Measurements from ENCODE around the gene METTL25.

The METTL25 gene

DNA sequence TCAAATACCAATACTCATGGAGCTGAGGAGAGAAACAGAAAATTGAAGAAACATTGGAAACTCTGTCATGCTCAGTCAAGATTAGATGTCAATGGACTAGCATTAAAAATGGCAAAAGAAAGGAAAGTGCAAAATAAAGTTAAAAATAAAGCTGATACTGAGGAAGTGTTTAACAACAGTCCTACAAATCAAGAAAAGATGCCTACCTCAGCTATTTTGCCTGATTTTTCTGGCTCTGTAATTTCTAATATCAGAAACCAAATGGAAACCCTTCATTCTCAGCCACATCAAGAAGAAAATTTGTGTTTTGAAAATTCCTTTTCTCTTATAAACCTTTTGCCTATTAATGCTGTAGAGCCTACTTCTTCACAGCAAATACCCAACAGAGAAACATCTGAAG is 40.5 kb downstream of the METTL25 start:
- Histone ChIP-seq H3K4me3 (no peak overlapping the region), H3K27ac (no peak overlapping the region)

DNA sequence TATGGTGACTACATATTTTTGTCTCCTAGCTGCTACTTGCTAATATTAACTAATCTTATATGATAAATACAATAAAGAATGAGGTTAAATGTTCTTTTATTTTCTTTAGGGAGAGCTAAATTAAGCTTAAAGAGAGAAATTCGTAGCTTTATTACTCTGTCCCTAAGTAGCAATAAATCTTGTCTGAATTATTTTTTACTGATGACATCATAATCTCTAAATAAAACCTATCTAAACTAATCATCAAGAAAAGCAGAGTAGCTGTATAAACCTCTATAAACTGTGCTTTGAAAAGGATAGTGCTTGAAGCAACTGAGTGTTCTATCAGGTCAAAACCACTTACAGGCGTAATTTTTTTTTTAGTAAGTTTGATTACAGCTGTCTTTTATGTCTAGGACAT is 42.5 kb downstream of the METTL25 start:
- H3K27ac ChIP-seq, result no peak overlapping the region
- H3K4me3 ChIP-seq, result no peak overlapping the region

DNA sequence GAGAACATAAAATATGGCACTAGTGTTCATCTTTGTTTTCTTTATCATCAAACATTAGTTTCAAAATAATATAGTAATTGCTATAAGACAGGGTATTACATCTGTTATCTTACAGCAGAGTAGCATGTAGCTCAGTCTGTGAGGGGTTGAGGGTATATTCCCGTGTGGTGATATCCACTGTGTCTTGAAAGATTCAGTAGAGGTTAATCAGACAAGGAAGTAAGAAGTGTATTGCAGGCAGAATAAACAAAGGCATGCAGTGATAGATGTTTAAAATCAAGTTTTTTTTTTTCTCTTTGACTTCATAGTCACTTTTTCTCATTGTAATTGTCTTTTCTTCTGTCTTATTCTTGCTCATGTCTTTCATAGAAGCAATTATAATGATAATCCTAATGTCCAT is 48.3 kb downstream of the METTL25 start:
- Histone ChIP-seq H3K4me3 (no peak overlapping the region), H3K27ac (no peak overlapping the region)

DNA sequence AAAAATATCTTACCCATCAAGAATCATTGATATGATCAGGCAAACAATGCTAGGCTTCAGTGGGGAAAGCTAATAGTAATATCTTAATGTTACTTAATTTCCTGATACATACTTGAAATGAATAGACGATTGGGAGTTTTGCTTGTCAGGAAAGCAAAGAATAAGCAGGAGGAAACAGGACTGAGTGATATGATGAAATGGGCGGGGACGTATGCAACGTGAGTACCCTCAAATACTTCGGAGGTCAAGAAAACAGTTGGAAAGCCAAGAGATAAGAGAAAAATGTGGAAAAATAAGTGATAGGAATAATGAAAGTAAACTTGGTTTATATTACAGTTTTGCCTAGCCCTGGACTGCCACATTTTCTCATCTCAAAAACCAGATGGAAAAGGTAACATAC is 49.2 kb downstream of the METTL25 start:
- no peak overlapping the region for H3K27ac ChIP-seq

DNA sequence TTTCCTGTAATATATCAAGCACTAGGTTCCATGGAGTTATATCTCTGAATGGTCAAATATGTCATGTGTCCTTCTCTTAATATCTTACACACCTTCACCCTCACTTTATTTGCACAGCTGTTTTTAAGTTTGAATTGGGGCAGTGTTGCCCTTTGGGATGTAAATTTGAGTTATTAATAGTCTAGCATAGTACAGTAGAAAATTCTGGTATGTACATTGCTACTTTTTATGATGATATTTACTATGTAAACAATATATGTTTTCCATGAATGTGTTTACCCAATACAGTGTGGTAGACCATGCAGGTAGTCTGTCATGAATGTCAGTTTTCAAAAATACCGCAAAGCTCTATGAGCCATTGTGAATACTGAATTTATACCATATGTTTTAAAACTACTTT is 50.5 kb downstream of the METTL25 start:
- Histone ChIP-seq H3K4me3 (no peak overlapping the region), H3K27ac (no peak overlapping the region)

More for the DNA sequence above, 49.2 kb downstream of the METTL25 start:
- H3K4me3 ChIP-seq, result no peak overlapping the region

DNA sequence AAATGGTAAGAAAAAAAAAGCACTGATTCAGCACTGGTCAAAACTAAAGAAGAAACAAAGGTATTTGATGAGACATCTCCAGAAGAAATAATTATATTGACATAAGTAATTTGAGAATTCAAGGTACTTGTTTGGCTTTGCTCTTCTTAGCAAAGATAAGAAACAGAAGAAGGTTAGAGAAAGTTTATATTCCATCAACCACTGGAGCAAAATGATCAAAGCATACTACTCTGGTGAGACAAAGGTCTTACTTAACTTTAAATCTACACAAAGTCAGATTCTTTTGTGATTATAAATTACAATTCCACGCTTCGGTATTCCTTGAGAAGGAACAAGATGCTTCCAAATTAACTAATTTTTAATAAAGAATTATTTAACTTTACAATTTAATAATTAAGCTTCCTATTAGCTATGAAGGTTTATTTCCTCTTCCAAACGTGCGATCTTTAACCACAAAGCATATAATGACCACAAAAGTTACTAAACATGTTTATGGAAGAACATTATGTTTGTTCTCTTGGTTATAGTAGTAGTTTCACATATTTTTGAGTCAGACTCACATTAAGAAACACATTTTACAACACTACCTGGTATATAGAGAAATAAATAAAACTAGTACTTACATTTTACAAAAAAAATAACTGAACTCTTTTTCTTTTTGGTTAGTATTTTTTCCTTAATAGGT is 53.4 kb downstream of the METTL25 start:
- no peak overlapping the region for H3K27ac ChIP-seq
- H3K4me3 ChIP-seq, result no peak overlapping the region

DNA sequence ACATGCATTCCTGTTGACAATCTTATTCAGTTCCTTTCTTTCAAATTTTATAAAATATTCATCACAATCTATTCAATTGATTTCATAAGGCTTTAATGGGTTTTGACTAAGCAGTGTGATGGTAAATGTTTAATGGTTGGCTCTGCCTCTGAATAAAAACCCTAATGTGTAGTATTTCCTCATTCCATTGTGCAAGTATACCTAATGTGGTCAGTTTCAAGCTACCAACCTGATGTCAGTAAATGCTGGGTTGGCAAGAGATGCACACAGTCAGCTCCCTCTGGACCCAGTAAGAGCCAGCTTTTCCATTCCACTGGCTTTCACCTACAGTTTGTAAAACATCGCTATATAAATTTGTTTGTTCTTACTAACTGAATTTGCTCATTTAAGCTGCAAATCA is 53.9 kb downstream of the METTL25 start:
- no peak overlapping the region for H3K27ac ChIP-seq
- H3K4me3 ChIP-seq, result no peak overlapping the region

DNA sequence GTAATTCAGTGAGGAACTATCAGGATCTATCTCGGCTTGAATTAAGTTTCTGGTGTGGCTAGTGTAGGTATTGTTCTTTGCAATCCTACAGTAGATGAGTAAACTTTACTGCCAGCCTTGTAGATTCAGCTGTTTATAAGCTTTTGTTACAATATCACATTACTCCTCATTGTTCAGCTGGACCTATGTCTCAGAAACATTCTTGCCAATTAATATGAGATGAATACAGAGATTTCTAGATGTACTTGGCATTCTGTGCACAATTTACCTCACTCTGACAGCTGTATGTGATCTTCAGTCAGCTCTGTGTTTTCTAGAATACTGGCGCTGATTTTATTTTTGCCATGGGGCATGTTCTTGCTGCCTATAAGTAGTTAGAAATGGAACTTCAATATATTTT is 55.7 kb downstream of the METTL25 start:
- Histone ChIP-seq H3K4me3 (no peak overlapping the region), H3K27ac (no peak overlapping the region)

DNA sequence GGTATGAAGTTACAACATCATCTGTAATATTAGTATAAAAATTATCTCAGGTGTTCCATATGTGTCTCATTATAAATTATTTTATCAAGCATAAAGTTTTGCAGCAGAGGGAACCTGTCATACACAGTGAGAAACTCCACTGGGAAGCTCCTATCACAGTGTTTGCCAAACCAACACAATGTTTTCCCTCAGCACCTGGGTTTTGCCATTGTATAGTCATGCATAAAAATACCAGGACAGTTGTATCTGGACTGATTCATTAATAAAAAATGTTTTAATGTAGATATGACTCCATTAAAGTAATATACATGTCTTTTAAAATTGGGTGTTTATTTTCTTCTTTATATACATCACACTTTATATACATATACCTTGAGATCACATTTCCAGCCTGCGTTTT is 56.6 kb downstream of the METTL25 start:
- H3K4me3 ChIP-seq, result no peak overlapping the region
- H3K27ac ChIP-seq, result no peak overlapping the region

DNA sequence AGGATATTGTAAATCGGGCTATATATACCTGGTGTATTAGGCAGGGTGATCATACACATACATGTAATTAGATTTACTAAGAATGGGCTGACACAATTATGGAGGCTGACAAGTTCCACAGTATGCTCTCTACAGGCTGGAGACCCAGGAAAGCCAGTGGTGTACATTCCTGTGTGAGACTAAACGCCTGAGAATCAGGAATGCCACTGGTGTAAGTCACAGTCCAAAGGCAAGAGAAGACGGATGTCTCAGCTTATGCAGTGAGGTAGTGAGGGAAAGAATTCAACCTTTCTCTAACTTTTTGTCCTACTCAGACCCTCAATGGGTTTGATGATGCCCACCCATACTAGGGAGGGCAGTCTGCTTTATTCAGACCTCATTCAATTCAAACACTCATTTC is 57.1 kb downstream of the METTL25 start:
- no peak overlapping the region for H3K4me3 ChIP-seq
- H3K27ac ChIP-seq, result no peak overlapping the region

DNA sequence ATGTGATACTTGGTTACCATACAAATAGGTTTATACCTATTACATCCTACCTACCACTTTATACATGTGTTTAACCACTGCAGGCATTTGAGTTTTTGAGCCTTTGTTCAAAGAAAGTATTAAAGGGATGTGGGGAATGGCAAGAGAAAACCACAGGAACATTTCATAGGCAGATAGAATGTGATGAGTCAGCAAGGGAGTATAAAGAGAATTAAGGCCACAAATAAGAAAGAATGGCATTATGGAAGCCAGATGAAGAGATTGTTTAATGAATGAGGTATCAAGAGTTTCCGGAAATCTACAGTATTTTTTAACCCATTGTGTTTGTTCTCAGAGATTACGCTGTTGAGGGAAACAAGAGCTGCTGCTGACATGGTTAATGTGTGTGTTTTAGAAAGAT is 66.9 kb downstream of the METTL25 start:
- H3K27ac ChIP-seq, result no peak overlapping the region
- no peak overlapping the region for H3K4me3 ChIP-seq

DNA sequence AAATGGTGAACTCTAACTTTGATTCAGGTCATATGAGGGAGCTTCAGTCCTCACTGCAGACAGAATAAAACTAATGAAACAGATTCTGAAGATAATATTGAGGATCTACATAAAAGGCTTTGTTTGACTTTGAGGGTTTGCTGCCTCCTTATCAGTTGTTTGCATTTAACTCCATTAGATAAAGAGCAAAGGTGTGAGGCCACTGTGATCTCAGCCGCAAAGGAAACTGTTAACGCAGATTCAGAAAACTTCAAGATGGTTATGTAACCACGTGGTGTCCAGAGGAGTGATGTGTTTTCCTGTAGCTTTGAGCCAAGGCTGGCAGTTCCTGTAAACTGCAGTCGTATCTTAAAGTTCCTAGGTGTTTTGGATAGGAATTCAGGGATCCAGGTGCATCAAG is 67.8 kb downstream of the METTL25 start:
- Histone ChIP-seq H3K4me3 (no peak overlapping the region), H3K27ac (no peak overlapping the region)

DNA sequence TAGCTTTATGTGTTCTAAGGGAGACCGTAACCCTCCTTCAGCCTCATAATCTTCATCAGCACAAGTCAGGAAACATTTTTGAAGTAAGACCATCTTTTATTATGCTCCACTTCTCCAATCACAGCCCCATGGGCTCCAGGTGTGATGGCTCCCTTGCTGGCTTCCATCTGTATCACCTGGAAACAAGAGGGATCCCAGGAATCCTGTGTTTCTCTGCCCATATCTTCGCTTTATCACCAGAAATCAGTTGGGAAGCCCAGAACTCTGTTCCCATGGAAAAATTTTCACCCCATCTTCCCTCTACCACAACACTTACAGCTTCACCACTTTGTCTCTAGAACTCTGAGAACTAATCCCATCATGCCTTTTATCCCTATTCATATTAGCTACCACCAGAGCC is 68.3 kb downstream of the METTL25 start:
- Histone ChIP-seq H3K4me3 (no peak overlapping the region), H3K27ac (no peak overlapping the region)

DNA sequence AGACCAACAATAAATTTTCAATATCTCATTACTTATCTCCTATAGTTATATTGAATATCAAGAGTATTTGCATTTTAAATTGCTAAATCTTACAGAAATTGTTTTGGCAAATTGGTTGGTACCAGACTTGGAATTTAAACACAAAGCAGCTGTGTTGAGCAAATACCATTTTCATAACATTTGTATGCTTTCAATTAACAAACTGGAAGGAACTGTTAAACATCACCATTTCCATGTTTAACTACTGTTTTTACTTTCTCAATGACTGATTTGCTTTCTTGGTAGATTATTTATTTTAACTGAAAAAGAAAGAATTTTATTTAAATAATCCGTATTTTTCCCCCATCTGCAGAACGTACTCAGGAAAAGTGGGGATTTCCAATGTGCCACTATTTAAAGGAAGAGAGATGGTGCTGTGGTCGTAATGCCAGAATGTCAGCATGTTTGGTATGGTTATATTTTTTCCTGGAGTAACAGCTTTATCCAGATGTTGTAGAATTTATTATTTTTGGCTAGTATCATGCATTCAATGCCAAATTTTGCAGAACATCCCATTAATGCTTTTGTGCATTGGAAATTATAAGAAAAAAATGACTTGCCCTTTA is 72.3 kb downstream of the METTL25 start:
- Histone ChIP-seq H3K4me3 (no peak overlapping the region), H3K27ac (no peak overlapping the region)

DNA sequence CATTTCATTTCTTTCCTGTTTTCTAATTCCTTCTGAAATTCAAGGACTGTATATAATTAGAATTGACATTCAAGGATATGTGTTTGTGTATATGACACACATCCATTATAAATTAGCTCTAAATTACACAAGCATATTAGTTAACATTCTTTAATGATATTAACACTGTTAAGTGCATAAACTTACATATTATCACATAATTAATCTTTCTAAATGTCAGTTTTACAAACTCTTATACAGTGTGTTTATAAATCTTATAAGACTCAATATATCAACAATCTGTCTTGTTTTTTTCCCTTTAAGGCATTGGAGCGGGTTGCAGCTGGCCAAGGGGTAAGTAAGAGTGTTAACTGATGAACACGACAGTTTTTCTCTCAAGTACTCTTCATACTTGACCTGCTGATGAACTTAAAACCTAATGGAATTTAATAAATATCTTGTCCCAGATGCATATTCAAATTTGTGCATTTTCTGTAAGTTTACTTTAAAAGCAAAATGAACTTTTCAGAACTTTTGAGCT is 76.1 kb downstream of the METTL25 start:
- no peak overlapping the region for H3K27ac ChIP-seq
- no peak overlapping the region for H3K4me3 ChIP-seq

DNA sequence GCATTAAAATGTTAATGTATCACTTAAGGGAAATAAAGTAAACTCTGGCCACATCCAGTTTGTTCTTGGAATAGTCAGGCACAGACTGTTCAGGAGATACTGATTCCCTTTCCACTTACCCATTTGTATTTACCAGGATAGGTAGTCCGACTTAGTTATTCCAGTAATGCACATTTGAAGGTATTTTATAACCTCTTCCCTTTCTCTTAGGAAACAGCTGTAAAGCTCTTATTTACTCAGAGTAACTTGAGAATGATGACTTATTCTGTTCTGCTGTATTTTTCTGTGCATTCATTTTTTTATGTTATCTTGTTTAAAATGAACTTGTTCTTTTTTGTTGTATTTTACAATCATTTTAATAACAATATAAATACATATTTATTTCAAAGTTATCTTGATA is 78.0 kb downstream of the METTL25 start:
- Histone ChIP-seq H3K27ac (no peak overlapping the region), H3K4me3 (no peak overlapping the region)

DNA sequence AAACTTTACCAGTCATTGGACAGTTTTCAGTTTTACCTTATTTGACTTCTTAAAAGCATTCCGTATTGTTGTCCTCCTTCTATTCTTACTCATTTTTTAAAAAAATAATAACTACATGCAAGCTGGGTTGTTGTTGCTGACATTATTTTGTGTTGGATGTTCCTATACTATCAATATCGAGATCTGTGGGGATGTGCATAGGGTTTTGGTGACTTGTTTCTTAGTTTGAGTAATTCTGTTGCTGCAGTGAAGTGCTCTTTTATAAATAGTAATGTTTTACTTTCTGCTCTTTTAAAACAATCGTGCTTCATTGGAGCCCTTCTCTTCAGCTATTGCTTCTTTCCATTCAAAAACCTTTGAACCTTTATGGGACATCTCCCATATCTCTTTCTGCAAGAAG is 79.4 kb downstream of the METTL25 start:
- Histone ChIP-seq H3K27ac (no peak overlapping the region), H3K4me3 (no peak overlapping the region)

DNA sequence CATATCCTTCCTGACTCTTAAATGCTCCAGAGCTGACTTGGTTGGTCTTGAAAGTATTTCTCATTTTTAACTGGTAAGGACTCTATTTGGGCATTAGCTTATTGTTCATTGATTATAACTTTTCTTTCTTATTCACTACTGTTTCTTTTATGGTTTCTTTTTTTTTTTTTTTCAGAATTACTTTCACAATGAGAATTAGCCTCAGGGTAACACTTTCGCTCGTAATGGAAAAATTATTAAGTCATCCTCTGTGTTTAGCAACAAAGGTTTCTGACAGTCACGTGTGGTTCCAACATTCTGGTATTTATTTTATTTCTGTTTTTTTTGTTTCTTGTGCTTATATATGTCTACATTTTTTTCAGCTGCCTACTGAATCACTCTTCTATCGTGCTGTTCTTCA is 80.0 kb downstream of the METTL25 start:
- Histone ChIP-seq H3K4me3 (no peak overlapping the region), H3K27ac (no peak overlapping the region)

DNA sequence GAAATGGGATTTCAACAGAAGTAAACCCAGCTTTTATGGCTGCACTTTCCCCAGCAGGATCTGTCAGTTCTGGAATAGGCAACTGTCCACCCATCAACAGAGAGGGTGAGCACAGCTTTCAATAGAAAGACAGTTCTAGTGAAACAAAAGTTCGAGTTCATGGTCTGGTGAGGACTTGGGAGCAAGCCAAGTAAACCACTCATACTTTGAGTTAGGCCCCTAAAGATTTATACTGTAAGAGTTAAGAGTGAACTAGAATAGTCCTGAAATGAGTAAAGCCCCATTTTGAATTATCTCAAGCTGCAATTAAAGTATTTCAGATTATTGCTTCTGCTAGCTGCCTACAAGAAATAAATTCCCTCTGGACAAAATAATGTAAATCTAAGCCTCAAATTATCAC is 82.6 kb downstream of the METTL25 start:
- no peak overlapping the region for H3K27ac ChIP-seq
- H3K4me3 ChIP-seq, result no peak overlapping the region

DNA sequence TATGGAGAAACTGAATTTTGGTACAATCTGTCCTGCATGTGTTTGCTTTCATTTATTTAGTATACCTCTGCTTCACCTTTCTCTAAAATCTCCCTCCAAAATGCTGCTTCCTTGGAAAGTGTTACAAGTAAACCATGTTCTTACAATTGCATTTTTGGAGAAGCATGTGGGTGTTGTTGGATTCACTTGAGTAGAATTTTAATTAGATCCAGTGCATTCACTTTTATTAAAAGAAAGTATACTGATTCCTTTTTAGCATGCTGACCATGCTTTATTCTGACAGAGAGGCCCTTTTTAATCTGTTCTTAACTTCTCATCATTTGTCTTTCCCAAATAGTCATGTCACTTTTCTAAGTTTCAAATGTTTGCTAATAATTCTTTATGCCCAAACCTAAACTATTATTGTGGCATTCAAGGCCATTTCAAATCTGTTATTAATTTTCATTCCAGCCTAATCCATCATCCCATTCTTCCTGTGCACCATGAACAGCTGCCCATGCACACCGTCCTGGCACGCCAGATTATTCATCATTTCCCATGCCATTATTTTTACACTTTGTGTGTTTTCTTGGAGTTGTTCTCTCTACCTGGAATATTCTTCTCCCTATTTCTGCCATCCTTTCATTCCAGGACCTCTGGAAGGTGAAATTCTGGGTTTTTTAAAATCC is 90.7 kb downstream of the METTL25 start:
- Histone ChIP-seq H3K4me3 (no peak overlapping the region), H3K27ac (no peak overlapping the region)

DNA sequence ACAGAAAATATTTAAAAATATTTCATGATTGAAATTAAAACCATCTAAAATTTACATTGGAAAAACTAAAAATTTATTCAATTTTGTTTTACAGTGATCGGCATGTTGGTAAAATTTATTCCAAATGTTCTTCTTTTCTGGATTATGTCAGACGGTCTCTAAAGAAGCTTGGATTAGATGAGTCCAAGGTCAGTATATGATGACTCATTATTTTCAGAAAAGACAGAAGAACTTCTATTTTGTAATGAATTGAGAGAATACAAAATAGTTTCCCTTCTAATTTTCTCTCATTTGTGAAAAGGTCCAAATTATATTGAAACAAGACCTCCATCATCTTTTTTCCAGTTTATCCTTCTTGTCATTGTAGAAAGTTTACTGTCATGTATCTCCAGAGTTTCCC is 98.3 kb downstream of the METTL25 start:
- H3K4me3 ChIP-seq, result no peak overlapping the region
- H3K27ac ChIP-seq, result no peak overlapping the region
